K562 (cell line): Measurements from ENCODE around the gene B2M. TPM values are rescaled to one million over a fixed set of nuclear protein-coding genes. Genes with fewer than 3 reads are reported as not detected.
A peak's percentile ranks its signal among the peaks of the same experiment; 100 is the strongest.

Source experiments
- ARHGAP35 ChIP-seq: fragments of 450-650 bp; IDR thresholded peaks from 2 replicates; pipeline ENCODE4 v1.6.1; 2018; ENCODE audit not compliant: partially characterized antibody
- CC2D1A ChIP-seq: fragments of 450-650 bp; IDR thresholded peaks from 2 replicates; pipeline ENCODE4 v1.6.1; 2017; ENCODE audit warnings: mild to moderate bottlenecking
- ERF ChIP-seq: fragments of 450-650 bp; formaldehyde crosslinking; IDR thresholded peaks from 2 replicates; pipeline ENCODE4 v1.4.0; 2020; ENCODE audit warnings: mild to moderate bottlenecking, mixed read lengths
- TCF7 ChIP-seq: sonication (generic); IDR thresholded peaks from 2 replicates; pipeline ENCODE4 v1.6.1; 2016; ENCODE audit warnings: antibody characterized with exemption, borderline replicate concordance
- ZNF76 ChIP-seq: fragments of 250-450 bp; sonication (Bioruptor Pico); IDR thresholded peaks from 2 replicates; pipeline ENCODE4 v1.4.0; 2020; ENCODE audit warnings: mild to moderate bottlenecking, moderate library complexity, borderline replicate concordance
- polyA plus RNA-seq, 8 experiments: library from polyadenylated mRNA; depleted of rRNA in 4 of 8; stranded (reverse) in 5 of 8; unstranded in 3 of 8; fragments of >200 nt; fragmentation: Nextera tagmentation in 2 of 8; fragmentation: Illumina TruSeq in 1 of 8; extraction: Ambion mirVana in 2 of 8; extraction: Trizol in 1 of 8; gene quantifications; 2 replicates each; pipeline versions ENCODE4 v1.2.1 to v1.2.3, GENCODE V29; 2011 to 2014; ENCODE audit warnings: inconsistent platforms in 1 of 8, missing spikeins in 1 of 8
- total RNA-seq, 7 experiments: library from RNA; depleted of rRNA in 6 of 7; stranded (reverse); fragments of >200 nt in 6 of 7; fragmentation: Illumina TruSeq in 2 of 7; extraction: Trizol in 2 of 7; gene quantifications; 2 replicates each; pipeline versions ENCODE4 v1.2.1 to v1.2.3, GENCODE V29; 2011 to 2021; ENCODE audit warnings: low replicate concordance in 1 of 7
- TF ChIP-seq, protein P1 (sequence below): fragments of 450-650 bp; IDR thresholded peaks from 2 replicates; pipeline ENCODE4 v1.6.1; 2017; ENCODE audit warnings: antibody characterized with exemption, mild to moderate bottlenecking

Gene B2M
- total and polyA plus RNA-seq, 9 of the 15 experiments (the other 6 are each of a cell fraction or from before 2014, with no cell fraction given) = 460 to 3,138 (median 1,032) TPM

DNA sequence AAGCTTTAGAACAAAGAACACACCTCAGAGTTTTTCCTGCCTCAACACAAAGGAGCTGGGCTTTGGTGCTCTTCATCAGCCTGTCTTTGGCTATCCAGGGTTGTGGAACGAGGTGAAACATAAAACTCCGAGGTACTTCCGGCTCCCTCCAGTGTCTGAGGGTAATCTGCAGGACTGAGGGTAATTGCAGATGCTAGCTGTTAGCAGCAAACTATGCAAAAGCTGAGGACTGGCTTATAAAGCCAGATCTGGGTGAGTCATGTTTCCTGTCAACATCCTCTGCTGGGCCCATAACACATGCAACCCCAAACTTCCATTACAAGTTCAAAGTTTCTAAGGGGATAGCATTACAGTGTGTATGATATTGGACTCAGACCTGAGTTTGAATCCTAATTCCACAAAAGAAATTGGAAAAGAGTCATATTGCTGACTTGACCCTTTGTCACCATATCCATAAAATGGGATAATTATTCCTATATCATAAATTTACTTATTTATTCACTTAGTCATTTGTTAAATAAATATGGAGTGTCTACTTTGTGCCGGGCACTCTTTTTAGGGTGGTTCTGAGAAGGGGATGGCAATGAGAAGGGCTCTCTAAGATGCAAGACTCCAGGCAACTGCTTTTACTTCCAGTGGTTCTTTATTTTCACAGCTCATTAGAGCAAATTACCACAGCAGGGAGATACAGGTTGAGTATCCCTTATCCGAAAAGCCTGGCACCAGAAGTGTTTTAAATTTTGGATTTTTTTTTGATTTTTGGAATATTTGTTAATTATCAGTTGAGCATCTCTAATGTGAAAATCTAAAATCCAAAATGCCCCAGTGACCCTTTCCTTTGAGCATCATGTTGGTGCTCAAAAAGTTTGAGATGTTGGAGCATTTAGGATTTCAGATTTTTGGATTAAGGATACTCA lies 15.5 kb downstream of the B2M start (continued):
- TF ChIP-seq TCF7 = no peak
- peak; percentile 84 for TF ChIP-seq ARHGAP35
- TF ChIP-seq ERF (CRISPR knock-in tag) = peak; percentile 79; the same call in 1 of the 2 replicates
- TF ChIP-seq CC2D1A = no peak
- TF ChIP-seq ZNF76 (CRISPR knock-in tag) = no peak
- TF ChIP-seq, protein P1, sequence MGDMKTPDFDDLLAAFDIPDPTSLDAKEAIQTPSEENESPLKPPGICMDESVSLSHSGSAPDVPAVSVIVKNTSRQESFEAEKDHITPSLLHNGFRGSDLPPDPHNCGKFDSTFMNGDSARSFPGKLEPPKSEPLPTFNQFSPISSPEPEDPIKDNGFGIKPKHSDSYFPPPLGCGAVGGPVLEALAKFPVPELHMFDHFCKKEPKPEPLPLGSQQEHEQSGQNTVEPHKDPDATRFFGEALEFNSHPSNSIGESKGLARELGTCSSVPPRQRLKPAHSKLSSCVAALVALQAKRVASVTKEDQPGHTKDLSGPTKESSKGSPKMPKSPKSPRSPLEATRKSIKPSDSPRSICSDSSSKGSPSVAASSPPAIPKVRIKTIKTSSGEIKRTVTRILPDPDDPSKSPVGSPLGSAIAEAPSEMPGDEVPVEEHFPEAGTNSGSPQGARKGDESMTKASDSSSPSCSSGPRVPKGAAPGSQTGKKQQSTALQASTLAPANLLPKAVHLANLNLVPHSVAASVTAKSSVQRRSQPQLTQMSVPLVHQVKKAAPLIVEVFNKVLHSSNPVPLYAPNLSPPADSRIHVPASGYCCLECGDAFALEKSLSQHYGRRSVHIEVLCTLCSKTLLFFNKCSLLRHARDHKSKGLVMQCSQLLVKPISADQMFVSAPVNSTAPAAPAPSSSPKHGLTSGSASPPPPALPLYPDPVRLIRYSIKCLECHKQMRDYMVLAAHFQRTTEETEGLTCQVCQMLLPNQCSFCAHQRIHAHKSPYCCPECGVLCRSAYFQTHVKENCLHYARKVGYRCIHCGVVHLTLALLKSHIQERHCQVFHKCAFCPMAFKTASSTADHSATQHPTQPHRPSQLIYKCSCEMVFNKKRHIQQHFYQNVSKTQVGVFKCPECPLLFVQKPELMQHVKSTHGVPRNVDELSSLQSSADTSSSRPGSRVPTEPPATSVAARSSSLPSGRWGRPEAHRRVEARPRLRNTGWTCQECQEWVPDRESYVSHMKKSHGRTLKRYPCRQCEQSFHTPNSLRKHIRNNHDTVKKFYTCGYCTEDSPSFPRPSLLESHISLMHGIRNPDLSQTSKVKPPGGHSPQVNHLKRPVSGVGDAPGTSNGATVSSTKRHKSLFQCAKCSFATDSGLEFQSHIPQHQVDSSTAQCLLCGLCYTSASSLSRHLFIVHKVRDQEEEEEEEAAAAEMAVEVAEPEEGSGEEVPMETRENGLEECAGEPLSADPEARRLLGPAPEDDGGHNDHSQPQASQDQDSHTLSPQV = peak; percentile 59; the same call in 1 of the 2 replicates
